LNCAP (cell line): ENCODE measurements around the gene KLHL8.

Experiments used
- CTCF ChIP-seq: fragments of 450-650 bp; IDR thresholded peaks from 2 replicates; pipeline ENCODE4 v1.5.1; 2017; ENCODE audit warnings: mild to moderate bottlenecking

The KLHL8 gene

GRCh38 chr4:87211249-87211952 lies 9.0 kb downstream of the KLHL8 start:
- no peak for TF ChIP-seq CTCF

GRCh38 chr4:87209696-87210095 lies 10.7 kb downstream of the KLHL8 start:
- no peak for TF ChIP-seq CTCF

- no peak for TF ChIP-seq CTCF
Measured at GRCh38 chr4:87209182-87209581, 11.2 kb downstream of the KLHL8 start.

- TF ChIP-seq CTCF: no peak
Measured at GRCh38 chr4:87204559-87204958, 15.9 kb downstream of the KLHL8 start.

- no peak for TF ChIP-seq CTCF
Measured at GRCh38 chr4:87196927-87197326, 23.5 kb downstream of the KLHL8 start.

GRCh38 chr4:87196146-87196545 lies 24.3 kb downstream of the KLHL8 start:
- TF ChIP-seq CTCF: no peak

GRCh38 chr4:87193958-87194675 lies 26.3 kb downstream of the KLHL8 start:
- TF ChIP-seq CTCF: no peak
